ENCODE data around the gene ACYP2.
"Not testable (repeated sequence)": the region's sequence is repeated elsewhere in the genome, so short reads cannot be mapped to it uniquely, and the experiment has no call there.

Gene ACYP2

DNA sequence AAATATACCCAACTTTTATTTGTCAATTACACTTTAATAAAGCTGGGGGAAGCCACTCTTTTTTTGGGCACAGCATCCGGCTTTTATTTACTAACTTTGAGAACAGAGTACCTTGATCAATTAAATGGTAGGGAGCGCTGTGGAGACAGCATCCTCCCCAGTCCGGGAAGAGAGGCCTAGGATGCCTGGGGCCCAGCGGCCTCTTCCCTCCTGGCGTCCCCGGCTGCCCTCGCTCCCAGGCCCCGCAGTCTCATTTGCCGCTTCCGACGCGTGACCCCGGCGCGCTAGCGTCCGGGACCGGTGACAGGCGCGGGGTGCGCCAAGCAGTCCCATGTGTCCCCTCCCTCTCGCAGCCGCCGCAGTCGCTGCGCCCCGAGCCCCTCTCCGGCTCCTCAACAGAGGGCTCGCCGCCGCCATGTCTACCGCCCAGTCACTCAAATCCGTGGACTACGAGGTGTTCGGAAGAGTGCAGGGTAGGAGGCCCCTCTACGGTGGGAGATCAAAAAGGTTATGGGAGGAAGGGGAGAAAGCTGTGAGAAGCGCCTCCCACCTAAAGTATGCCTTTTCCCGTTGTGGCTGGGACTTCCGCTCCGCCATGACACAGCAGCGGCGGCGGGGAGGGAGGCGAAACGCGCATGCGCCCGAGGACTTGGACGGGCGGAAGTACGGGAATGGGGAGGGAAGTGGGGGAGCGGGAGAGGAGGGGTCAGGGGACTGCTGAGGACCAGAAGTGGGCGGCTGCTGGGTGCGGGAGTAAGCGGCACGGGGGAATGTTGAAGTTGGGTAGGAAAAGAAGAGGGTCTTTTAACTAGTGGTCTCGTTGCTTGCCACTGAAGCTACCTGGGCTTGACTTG lies at the start of gene ACYP2:
Gene ACYP2 (plus strand): TSS at position 332 of the 854 bp plus-strand sequence.
- peak; percentile 96 for DNase-seq

DNA sequence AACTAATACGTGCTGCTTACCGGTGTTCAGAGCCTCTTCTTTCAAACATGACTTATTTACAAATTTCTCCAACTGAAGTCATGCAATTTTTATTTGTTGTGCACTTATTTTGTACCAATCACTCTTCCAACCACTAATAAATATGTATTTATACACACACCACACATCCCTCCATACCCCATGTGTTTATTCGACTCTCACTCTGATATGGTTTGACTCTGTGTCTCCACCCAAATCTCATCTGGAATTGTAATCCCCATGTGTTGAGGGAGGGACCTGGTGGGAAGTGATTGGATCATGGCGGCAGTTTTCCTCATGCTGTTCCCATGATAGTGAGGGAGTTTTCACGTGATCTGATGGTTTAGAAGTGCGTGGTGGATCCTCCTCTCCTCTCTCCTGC lies 49.5 kb upstream of the ACYP2 start:
- DNase-seq, result no peak

DNA sequence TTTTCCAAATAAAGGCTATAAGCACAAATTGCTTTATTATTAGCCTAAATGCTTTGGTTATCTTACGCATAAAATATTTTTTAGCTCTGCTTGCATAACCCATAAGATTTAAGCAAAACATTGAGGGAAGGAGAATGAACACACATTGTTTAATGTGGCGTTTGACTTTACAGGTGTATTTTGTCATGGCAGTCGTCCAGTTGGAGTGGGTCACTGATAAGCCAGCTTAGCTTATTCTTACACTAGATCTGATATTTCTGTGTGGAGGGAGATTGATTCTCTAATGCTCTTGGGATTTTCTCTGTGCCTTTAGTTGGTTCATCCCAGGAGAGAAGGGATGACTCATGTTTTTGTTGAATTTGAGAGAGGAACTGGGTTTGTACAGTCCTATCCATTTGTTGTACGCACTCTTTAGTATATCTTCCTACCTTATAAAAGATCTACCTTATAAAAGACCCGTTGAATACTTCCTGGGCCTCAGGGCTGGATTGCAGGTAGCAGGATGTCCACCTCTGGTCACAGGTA lies 47.5 kb upstream of the ACYP2 start:
- DNase-seq, result no peak

DNA sequence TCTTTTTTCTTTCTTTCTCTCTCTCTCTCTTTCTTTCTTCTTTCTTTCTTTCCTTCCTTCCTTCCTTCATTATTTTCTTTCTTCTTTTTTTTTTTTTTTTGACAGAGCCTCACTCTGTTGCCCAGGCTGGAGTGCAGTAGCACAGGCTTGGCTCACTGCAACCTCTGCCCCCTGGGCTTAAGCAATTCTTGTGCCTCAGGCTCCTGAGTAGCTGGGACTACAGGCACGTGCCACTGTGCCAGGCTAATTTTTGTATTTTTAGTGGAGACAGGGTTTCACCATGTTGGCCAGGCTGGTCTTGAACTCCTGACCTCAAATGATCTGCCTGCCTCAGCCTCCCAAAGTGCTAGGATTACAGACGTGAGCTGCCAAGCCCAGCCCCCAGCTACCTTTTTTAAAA lies 42.9 kb upstream of the ACYP2 start:
- not testable (repeated sequence) for DNase-seq

DNA sequence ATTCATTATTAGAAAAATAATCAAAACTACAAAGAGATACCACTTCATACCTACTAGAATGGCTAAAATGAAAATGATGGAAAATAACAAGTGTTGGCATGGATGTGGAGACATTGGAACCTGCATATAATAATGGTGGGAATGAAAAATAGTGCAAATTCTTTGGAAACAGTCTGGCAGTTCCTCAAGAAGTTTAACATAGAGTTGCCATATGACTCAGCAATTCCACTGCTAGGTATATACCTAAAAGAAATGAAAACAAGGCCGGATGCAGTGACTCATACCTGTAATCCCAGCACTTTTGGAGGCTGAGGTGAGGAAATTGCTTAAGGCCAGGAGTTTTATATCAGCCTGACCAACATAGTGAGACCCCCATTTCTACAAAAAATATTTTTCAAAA lies 41.6 kb upstream of the ACYP2 start:
- peak; percentile 36 for DNase-seq

DNA sequence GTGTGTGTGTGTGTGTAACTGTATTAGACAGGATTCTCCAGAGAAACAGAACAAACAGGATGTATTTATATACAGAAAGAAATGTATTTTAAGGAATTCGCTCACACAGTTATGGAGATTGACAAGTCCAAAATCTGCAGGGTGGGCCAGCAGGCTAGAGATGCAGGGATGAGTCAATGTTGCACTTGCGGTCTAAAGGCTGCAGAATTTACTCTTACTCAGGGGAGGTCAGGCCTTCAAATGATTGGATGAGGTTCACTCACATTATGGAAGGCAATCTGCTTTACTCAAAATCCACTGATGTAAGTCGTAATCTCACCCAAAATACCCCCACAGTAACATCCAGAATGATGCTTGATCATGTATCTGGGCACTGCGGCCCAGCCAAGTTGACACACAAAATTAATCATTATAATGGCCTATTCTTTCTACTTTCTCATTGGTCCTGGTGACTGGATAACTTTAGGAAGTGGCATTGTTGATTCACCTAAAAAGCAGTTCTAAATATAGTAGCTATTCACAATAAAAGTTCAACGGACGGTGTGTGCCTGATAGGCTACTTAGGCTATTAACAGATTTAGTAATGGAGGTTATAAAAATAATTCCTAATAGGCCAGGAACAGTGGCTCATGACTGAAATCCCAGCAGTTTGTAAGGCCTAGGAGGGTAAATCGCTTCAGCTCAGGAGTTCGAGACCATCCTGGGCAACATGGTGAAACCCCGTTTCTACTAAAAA lies 40.6 kb upstream of the ACYP2 start:
- peak; percentile 16 for DNase-seq

DNA sequence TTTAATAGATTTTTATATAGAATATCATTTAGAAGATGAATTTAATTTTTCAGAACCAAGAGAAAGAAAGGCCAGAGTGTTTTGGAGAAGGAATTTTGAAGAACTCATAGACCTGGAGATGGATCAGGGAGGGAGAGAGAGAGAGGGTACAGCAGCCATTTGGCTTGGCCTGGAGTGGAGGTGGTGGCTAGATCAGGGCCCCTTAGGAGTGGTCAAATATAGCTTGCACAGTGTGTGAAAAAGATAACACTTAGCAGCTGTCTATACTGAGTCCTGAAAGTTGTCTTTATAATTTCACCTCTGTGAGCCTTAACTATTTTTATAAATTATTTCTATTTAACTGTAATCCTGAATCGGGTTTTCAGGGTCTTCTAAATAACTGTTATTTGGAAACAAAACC lies 38.8 kb upstream of the ACYP2 start:
- DNase-seq, result no peak

DNA sequence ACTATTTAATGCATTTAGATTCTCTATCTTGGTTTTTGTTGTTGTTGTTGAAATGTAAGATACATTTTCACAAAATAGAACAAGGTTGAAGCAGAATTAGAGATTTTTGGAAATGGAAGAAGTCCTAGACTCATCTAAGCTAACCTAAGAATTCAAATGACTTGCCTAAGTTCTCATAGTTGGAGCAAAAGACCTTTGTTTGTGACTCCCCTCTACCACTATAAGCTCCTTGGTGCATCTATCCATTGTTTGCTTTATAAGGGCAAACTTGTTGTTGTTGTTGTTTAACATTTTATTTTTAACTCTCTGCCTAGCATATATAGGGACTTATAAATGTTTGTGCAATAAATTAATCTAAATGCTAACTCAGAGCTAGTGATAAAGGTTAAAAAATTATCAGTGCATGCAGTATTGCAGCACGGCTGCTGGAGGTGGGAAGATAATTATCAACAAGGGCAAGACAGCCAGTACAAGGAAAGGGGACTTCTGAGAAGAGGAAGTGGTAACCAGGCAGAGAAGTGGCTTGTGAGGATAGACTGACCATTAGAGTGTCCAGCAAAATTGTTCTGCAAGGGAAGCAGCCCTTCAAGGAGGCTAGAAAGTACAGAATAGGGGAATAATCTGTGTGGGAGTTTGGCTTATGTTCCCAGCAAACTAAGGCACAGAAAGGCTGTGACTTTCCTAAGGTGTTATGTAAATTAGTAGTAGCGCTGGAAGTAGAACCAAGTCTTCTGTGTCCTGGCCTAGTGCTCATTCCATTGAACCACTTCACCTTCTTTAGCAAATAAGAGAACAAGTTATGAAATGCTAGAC lies 38.1 kb upstream of the ACYP2 start:
- no peak for DNase-seq

DNA sequence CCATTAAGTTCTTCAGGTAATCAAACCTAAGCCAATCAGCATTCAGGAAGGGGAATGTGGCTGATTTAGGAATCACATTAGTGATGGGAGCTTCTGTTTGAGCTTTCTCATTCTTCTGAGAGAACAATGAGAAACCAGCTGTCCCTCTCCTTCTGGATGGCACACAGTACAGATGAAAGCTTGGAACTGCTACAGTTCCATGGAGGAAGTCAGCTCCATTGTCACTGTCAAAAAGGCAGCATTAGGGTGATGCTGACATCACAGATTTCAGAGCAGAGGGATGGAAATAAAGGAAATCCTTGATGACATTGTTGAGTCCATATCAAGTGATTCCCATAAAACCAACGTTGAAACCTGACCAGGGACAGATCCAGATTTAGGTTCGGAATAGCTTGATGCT lies 36.1 kb upstream of the ACYP2 start:
- no peak for DNase-seq

DNA sequence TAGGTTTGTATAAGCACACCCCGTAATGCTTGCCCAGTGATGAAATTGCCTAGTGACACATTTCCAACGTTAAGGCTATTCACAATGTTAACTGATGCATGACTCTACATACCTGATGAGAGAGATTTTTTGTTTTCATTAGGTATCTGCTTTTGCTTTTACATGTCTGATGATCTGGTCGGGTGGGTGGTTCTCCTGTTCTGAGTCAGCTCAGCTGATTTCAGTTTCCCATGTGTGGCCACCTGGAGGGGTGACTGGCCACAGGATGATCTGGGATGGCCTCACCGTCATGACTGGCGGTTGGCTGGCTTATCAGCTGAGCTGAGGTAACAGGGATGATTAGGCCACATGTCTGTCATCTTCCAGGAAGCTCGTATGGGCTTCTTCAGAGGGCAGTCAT lies 33.8 kb upstream of the ACYP2 start:
- no peak for DNase-seq

DNA sequence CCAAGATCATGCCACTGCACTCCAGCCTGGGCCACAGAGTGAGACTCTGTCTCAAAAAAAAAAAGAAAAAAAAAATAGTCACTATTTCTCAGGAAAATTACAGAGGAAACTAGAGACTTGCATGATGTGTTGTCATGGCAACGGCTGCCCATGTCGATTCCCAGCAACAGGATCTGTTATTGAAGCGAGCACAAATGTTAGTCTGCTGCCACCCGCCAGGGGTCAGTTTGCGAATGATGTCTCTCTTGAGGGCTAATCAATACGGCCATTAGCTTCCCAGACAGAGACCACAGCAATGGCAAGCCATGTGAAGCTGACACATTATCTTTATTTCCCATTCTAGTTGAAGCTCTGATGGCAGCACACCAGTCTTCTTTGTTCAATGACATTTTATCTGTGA lies 32.4 kb upstream of the ACYP2 start:
- DNase-seq, result no peak

DNA sequence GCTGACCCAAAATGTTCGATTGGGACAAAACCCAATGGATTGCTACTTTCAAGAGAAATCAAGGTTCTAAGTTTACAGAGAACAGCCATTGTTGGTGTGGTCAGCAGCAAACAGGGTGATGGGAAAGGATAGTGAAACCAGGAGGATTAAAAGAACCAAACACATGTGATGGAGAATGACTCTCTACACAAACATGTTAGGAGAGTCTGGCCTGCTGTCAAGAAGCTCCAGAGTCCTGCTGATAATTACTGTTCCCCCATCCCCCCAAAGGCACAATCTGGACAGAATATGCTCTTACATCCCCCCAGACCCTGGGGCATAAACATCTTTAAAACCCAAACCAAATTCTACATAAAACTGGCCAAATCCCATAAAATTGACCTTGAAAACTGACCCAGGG lies 32.0 kb upstream of the ACYP2 start:
- peak; percentile 22 for DNase-seq

DNA sequence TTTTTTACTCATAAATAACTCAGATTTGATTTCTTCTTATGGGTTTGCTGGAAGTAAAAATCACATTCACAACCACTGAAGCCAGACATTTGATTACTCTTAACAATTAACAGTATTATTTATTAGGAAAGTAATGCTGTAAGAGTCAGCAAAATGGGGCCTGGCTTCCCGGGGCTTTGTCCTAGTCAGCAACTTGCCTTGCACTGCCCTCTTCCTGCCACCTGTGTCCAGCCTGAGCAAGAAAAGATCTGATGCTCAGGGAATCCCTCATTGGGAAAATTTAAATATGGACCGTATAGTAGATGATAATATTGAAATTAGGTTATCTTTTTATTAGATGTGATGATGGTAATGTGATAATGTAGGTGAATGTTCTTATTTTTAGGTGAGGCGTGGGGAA lies 30.8 kb upstream of the ACYP2 start:
- no peak for DNase-seq

DNA sequence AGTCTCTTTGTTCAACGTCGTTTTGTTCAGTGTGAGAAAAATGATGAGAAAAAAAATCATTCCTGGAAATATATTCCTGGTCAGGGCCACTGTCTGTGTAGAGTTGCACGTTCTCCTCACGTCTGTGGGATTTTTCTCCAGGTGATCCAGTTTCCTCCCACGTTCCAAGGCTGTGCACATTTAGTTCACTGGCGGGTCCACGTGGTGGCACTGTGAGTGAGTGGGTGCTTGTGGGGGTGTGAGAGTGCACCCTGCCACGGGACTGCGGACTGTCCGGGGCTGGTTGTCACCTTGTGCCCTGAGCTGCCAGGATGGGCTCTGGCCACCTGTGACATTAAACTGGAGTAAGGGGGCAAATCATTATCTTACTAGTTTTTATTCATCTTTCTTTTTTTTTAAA lies 30.3 kb upstream of the ACYP2 start:
- DNase-seq, result no peak

DNA sequence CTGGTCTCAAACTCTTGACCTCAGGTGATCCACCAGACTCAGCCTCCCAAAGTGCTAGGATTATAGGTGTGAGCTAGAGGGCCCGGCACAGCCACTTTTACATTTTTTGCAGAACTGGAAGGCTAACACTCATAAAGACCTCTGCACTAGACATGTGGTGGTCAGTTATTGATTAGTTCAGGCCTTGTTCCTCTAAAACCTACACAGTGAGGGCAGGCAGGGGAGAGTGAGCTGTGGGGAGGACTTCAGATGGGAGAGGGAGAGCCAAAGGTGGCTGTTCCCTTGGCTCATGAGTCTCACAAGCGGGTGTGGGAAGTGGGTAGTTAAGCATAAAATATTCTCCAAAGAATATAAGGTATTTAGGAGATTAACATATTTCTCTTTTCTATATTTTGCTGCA lies 29.3 kb upstream of the ACYP2 start:
- DNase-seq, result no peak

DNA sequence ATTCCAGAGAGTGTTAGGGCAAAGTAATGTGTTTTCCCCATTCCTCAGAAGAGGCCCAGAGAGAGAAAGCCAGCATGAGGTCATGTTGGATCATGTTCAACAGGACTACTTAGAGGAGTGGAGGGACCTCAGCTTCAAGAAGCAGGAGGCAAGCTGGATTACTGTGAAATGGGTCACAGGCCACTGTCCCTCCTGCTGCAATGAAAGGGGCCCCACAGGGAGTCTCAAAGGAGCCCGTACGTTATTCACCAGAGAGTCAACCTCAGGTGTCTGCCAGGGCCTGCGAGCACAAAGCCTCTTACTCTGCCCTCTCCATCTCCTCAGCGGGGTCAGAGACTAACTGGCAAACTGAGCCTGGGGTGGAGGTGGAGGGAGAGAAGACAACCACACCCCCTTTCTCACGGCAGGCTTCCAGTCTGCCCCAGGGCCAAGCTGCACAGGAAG lies 27.2 kb upstream of the ACYP2 start:
- no peak for DNase-seq

DNA sequence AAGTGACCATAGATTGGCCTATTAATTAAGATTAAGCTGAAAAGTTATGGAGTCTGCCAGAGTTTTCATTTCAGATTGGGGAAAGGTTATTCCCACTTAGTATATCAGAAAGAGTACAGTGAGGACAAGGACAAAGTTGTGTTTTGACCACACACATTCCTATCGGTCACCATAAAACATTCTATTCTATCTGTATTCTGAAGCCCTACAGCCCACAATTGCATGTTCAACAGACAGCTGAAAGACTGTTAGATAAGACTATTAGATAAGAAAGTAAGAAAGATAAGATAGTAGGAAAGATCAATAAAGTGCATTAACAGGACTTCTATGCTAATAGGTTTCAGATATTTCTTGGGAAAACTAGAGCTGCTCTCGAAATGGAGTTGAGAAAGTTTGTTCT lies 26.7 kb upstream of the ACYP2 start:
- no peak for DNase-seq

DNA sequence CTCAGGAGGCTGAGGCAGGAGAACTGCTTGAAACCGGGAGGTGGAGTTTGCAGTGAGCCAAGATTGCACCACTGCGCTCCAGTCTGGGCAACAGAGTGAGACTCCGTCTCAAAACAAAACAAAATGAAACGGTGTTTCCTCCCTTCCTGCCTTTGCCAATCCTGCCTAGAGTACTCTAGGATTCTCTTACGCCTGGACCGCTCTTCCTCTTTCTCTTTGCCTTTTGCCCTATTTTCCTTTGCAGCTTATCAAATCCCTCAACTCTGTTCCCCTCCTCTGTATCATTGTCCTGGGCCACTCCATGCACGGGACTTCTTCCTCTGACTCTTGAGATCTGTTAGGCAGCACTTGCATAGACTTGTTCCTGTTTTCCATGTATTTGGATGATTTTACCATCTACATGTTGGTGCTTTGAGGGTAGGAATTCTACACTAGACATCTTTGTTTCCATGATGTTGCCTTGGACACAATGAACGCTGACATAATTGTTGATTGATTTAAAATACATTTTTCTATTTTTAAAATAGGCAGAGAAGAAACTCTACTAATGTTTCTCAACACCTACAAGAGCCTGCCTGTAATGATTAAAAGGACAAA lies 24.8 kb upstream of the ACYP2 start:
- DNase-seq, result no peak

DNA sequence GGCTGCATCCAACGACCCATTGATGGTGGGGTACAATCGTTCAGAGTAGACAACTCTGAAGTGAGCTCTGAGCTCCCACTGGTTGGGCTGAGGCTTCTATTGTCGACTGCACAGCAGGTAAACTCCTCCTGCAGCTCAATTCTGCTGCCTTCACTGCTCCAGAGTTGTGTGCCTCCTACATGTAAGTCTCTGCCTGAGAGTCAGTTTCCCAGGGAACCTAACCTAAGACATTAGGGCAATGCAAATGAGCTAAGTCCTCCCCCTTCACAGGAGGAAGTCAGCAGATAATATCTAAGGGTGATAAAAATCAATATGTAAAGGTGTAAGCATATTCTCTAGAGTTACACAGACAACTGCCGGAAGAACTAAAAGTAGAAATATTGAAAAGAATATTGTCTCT lies 22.5 kb upstream of the ACYP2 start:
- DNase-seq, result no peak

DNA sequence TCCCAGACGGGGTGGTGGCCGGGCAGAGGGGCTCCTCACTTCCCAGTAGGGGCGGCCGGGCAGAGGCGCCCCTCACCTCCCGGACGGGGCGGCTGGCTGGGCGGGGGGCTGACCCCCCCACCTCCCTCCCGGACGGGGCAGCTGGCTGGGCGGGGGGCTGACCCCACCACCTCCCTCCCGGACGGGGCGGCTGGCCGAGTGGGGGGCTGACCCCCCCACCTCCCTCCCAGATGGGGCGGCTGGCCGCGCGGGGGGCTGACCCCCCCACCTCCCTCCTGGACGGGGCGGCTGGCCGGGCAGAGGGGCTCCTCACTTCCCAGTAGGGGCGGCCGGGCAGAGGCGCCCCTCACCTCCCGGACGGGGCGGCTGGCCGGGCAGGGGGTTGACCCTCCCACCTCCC lies 20.0 kb upstream of the ACYP2 start:
- not testable (repeated sequence) for DNase-seq

DNA sequence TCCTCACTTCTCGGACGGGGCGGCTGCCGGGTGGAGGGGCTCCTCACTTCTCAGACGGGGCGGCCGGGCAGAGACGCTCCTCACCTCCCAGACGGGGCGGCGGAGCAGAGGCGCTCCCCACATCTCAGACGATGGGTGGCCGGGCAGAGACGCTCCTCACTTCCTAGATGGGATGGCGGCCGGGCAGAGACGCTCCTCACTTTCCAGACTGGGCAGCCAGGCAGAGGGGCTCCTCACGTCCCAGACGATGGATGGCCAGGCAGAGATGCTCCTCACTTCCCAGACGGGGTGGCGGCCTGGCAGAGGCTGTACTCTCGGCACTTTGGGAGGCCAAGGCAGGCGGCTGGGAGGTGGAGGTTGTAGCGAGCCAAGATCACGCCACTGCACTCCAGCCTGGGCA lies 19.3 kb upstream of the ACYP2 start:
- DNase-seq, result not testable (repeated sequence)

DNA sequence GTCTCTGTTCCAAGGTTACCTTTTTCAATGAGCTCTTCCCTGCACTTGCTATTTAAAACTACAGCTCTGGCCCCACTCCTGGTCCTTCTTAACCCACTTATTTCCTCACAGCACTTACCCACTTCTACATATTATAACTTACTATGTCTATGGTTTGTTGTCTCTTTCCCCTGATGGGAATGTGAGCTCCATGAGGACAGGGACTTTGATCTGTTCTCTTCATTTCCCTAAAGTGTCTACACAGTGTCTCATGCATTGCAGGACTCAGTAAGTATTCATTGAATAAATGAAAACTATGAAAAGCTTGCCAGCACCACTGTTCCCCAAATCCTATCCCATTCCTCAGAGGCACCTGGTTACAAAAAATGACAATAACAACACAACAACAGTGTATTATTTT lies 18.3 kb upstream of the ACYP2 start:
- DNase-seq, result no peak

DNA sequence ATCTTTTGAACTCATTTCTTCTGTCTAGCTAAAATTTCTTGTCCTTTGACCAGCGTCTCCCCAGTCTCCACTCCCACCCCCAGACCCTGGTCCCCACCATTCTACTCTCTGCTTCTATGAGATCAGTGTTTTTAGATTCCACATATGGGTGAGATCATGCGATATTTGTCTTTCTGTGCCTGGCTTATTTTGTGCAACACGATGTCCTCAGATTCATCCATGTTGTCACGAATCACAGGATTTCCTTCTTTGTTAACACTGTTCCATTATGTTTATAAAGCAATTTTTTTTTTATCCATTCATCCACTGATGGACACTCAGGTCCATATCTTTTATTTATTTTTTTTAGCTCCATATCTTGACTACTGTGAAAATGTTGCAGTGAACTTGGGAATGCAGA lies 16.0 kb upstream of the ACYP2 start:
- DNase-seq, result no peak
